Measurements from ENCODE around the gene CCL28.
A peak's percentile ranks its signal among the peaks of the same experiment; 100 is the strongest.

The CCL28 gene

GRCh38 chr5:43357067-43357466 is 55.1 kb downstream of the CCL28 start:
- no peak for DNase-seq (ENCODE audit: low spot score)

- DNase-seq (ENCODE audit: low spot score), result no peak
Observed at GRCh38 chr5:43354774-43355173, 57.4 kb downstream of the CCL28 start.

- DNase-seq (ENCODE audit: low spot score), result no peak
Observed at GRCh38 chr5:43353668-43354067, 58.5 kb downstream of the CCL28 start.

- DNase-seq (ENCODE audit: low spot score), result no peak
Observed at GRCh38 chr5:43352915-43353314, 59.3 kb downstream of the CCL28 start.

GRCh38 chr5:43352131-43352530 is 60.1 kb downstream of the CCL28 start:
- no peak for DNase-seq (ENCODE audit: low spot score)

GRCh38 chr5:43348861-43349363 is 63.3 kb downstream of the CCL28 start:
- no peak for DNase-seq (ENCODE audit: low spot score)

GRCh38 chr5:43348207-43348606 is 64.0 kb downstream of the CCL28 start:
- no peak for DNase-seq (ENCODE audit: low spot score)

GRCh38 chr5:43338862-43339261 is 73.3 kb downstream of the CCL28 start:
- DNase-seq (ENCODE audit: low spot score), result no peak

- DNase-seq (ENCODE audit: low spot score), result peak; percentile 69
Observed at GRCh38 chr5:43336159-43336558, 76.0 kb downstream of the CCL28 start.

- no peak for DNase-seq (ENCODE audit: low spot score)
Observed at GRCh38 chr5:43335681-43336080, 76.5 kb downstream of the CCL28 start.

- DNase-seq (ENCODE audit: low spot score), result no peak
Observed at GRCh38 chr5:43332401-43332800, 79.8 kb downstream of the CCL28 start.

Measured in LoVo (cell line).